Smooth muscle cell of the brain vasculature (primary cell): ENCODE data around the gene PLCH1.
A peak's percentile ranks its signal among the peaks of the same experiment; 100 is the strongest.

ENCODE experiments used
- DNase-seq: peaks from one replicate; pipeline ENCODE4 v3.0.0-alpha.2; 2012; ENCODE audit warnings: low read depth, low spot score

The PLCH1 gene

DNA sequence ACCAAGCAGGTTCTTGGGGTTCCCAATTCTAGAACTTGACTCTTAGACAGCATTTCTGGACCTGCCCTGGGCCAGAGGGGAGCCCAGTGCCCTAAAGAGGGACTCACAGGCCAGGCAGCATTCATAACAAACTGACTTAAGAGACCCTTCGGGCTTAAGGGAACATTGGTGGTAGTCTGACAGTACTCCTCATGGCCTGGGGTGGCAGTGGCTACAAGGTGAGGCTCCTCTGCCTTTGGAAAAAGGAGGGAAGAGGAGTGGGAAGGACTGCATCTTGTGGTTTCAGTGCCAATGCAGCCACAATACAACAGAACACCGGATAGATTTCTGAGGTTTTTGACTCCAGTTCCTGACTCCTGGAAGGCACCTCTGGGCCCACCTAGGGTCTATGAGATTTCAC, 279.2 kb downstream of the PLCH1 start:
- no peak for DNase-seq

DNA sequence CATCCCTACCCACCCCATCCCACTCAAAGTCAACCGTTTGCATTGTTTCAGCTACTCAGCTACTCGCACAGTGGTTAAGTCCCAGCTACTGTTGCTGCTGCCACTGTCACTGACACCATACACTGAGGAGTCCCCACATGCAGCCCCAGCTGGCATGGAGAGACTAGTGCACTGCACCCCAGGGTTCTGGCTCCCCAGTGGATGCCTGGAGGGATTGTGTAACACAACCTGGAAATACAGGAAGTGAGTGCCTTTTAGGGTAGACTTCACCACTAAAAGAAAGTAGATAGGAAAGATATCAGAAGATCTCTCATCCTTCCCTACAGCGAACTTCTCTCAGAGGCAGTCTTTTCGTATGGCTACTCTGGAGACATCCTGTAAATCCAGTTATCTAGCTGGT, 282.2 kb downstream of the PLCH1 start:
- DNase-seq, result no peak

DNA sequence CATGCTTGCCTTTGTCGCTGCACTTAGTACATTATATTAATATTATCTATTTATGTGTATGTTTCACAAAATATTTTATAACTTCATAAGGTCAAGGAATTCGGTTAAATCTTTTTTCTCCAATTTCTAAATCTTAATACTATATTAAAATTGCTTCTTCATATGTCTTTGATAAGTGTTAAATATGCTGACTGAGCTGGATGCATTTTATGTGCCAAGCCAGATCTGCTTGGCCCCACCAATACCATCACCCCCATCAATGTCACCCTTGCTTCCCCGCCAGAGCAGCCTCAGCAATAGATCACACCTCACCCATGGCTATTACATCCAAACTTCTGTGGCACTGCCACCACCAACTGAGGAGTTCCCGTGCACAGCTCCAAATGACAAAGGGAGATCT, 287.3 kb downstream of the PLCH1 start:
- no peak for DNase-seq

DNA sequence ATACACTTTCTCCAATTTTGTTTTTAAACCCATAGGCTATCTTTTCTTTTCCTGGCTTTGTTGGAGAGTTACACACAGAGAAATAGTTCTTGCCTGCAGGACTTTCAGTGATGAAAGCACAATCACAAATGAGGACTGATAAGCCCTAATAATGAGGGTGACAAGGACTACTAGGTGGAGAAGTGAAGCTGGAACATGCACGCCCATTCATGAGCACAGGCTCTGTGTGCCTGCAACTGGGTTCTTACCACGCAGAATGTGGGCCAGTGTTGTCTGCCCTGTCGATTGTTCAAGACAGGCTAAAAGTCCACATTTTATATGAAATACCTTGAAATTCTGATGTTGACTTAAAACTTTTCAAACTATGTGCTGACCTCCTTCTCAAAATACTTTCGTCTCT, 289.1 kb downstream of the PLCH1 start:
- no peak for DNase-seq

DNA sequence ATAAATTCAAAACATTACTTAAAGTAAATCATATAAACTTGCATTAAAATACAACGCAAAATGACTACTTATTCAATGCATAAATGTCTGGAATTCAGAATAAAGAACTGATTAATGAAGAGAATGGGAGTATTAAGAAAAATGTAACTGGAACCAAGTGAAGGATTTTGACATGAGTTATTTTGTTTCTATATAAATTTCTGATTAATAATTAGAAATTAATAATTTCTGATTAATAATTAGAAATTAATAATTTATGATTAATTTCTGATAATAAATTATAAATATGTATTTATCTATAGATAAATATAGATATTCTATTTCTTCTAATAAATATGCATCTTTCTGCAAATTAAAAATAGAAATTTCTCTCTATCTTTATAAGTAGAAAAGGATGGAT, 291.4 kb downstream of the PLCH1 start:
- DNase-seq, result no peak

DNA sequence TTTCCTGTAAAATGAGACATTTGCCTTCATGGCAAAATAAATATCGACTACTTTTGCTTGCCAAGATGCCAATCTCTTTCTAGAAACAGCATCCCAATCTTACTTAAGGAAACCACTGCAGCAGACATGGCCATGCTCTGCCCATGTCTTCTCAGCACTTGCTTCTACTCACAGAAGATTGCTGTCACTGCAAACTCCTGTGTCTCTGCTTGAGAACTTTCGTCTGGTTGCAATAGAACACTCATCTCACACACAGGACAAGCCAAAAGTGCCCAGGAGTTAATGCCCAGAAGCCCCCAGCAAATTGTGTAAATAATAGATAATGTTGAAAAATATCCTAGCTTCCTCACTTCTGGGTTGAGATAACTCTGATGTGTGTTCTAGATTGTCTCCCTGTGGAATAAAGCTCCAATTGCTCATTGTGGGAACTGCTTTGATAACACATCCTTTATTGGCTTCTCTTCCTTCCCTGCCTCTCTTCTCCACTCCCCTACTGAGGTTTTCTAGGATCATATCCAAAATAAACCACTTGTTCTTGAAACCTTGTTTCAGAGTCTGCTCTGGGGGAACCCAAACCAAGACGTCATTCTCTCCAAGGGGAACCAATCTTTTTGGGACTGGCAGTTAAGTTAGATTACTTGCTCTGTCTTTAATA, 295.1 kb downstream of the PLCH1 start:
- peak; percentile 23 for DNase-seq

DNA sequence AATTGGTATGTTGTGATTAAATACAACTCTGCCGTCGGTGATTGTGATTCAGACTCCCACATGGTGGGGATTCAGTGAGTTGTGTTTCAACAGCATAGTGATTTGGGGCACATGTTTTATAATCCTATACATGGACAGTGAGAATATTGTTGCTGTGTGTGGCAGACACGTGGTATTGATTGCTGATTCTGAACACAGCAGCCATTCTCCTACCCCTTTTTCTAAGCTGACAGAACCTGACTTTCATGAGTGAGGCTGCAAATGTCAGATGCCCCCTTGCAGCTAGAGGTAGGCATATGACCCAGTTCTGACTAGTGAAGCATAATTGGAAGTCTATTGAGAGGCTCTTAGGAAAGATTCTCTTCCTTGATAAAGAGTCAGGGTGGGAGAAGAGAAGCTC, 296.3 kb downstream of the PLCH1 start:
- no peak for DNase-seq

DNA sequence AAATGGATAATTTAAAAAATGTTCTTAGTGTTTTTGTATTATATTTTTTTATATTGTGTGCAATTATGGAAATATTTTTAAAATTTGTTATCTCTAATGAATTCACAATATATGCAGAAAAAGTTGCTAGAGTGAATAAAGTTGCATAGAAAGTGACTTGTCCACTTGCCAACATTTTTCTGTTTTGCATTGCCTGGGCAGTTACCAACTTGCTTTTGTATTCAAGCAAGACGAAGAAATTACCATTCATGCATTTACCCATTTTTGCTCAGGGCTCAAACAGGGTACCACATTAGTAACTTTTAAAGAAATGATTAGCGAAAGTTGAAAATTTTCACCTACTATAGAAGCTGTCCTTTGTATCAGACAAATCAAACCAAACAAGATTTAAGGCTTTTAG, 298.5 kb downstream of the PLCH1 start:
- no peak for DNase-seq

DNA sequence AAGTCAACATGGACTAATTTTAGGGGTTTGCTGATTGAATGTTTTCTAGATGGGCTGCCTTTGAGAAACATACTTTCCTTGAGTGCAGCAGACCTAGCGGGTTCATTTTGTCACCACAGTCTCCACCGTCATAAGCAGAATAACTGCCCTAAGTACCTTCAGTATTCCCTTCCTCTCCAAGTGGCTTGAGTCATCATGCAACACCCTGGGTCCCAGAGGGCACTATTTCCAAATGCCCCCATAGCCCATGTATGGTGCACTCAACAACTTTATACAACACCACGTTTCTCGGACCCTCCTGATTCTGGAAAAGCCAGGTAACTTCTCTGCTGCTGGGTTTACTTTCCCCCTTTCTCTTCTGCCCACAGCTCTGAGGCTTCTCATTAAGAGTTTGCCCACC, 300.1 kb downstream of the PLCH1 start:
- DNase-seq, result no peak

DNA sequence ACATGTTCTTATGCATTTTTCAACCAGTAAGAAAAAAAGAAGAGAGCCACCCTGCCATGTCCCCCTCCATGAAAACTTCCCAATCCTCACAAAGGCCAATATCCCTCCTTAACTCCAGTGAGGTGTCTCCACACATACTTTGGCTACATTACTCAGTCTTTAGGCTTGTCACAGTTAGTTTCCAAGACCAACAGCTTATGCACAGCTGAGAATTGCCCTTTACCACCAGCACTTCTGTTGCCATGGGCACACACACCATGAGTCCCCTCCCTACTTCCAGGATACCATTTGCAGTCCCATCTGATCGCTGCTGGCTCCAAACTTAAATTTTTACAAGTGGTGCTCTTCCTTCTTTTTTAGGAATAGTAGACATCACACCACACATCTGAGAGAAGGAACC, 301.1 kb downstream of the PLCH1 start:
- no peak for DNase-seq

DNA sequence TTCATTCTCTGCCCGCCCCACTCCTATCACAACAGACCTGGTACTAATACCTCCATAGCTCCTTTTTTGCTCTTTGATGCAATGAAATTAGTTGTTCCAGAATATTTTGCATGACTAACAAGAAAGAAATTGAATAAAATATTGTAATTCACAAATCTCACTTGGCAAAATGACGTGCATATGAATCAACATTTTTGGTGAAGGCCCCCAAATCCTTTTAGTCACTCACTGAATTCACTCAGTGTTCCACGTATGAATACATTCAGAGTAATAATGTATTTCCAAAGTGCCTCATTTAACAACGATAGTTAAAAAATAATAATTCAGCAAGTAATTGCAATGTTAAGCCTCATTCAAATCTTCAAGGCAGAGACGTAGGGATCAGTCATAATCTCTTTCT, 302.8 kb downstream of the PLCH1 start:
- no peak for DNase-seq

DNA sequence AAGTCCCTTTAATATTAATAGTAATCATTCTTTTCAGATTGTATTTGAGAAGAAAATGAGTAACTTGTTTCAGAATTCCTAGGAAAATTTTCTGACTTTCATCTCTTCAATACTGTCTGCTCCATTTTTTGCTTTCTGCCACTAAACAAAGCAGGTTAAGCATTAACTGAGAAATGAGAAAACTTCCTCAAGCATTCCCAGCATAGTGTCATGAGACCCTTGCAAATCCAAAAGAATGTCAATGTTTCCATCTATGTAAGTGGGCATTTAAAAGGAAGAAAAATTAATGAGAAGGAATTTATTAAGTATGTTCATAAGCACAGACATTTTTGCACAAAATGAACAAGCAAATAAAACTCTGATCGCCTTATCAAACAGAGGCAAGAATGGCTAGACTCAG, 303.4 kb downstream of the PLCH1 start:
- DNase-seq, result no peak

DNA sequence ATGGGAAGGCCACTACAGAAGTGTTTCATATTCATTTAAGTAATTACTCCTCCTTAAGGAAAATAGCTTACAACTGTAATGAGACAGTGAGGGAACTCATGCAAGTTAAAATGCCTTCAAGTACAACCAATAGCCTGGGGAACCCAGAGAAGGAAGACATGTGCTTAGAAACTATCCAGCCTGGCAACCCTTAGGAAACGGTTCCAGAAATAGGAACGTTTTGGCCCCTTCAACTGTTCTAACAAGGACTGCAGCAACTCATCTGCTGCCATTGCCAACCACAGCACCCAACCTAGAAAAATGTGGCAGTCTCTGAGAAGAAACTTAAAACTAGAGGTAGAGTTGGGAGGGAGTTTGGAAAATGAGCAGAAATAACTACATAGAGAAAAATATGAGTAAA, 303.8 kb downstream of the PLCH1 start:
- no peak for DNase-seq

DNA sequence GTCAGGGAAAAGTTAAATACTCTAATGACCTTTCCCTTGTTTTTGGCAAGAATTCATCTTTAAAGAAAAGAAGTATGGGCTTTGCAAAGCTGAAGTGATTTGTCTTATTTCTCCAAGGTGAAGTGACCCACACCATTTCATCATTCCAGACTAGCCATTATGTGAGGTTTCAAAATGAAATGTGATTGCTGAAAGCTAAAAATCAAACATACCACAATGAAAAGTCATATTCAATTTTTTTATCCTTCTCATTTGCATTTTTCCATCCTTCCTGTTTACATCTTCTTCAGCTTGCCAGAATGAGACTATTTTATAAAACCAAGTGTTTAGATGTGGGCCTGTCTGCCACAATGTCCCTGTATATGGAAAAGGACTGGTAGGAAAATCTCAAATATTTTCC, 309.1 kb downstream of the PLCH1 start:
- DNase-seq, result no peak

DNA sequence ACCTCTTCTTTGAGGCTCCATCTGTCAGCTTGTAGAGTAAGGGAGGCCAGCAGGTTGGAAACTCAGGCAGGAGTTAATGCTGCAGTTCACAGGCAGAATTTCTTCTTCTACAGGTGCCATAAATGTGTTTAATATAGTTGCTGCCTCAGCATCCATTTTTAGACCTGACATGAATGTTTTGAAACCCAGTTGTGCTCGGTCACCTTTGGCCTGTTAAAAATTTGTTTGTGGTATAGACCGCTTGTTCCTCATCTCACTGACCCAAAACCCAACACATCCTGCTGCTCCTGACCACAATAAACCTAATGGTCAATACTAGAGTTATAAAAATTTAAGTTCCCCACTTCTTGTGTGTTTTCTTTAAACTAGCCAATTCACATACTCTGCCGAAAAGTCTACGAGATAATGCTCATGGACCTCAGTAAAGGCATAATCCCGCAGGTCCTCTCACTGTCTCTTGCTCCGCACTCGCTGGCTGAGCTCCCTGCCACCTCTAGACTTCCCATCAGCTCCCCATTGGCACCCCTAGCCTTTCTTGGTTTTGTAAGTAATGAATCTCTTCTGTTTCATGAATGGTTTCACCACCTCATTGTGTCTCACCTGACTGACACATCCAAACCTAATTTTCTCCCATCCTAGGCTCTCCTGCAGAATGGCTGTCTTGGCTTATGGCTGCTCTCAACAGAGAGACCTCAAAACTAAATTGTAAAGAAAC, 312.9 kb downstream of the PLCH1 start:
- DNase-seq, result no peak

DNA sequence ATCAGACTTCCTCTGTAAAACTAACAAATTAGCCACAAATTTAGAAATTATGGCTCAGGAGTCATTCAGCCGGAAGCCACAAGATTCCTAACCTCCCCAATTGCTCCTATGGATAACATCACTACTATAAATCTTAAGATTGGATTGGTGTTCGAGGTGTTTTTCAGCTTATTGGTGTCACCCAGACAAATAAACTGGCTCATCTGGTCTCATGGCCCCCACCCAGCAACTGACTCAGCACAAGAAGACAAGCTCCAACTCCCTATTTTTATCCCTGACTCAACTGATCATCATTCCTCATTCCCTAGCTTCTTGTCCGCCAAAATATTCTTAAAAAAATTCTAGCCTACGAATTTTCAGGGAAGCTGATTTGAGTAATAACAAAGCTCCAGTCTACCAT, 316.3 kb downstream of the PLCH1 start:
- DNase-seq, result no peak

DNA sequence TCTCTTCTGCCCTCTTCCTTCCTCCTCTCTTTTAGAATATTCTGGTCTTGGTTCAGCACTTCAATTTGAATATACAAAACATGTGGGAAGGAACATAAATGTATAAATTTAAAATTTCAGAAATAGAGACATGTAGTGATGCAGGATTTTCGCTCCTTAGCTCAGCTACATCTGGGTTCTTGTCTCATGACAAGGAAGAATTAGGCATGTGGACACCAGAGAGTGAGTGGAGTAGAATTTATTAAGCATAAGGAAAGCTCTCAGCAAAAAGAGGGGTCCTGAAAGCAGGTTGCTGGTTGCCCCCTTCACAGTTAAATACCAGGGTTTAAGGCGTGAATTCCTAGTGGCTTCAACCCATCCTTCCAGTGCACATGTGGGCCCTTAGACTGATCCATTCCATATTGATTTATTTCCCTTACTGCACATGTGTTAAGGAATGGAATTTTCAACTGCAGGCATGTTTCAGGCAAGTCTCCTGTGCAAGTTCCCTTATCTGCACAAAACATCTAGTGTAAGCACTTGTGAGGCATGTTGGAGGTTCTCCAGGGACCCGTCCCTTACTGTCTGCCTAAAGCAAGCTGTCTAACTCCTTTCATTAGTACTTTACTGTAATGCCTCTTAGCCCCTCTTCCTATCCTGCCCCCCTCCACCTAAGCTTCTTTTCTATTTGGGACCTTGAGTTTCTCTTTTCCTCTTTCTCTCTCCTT, 318.2 kb downstream of the PLCH1 start:
- DNase-seq, result no peak

DNA sequence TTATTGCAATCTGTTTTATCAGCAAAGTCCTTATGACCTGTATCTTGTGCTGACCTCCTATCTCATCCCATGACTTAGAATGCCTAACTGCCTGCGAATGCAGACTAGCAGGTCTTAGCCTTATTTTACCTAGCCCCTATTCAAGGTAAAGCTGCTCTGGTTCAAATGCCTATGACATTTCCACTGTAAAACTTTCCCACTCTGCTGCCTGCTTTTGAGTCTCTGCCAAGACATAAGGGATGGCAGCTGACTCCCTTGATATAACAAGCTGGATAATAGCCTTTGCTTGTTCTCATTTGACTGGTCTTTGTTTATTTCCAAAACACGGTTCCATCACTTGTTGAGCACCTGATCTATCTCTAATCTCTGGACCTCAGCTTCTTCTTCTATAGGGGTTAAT, 319.5 kb downstream of the PLCH1 start:
- no peak for DNase-seq

DNA sequence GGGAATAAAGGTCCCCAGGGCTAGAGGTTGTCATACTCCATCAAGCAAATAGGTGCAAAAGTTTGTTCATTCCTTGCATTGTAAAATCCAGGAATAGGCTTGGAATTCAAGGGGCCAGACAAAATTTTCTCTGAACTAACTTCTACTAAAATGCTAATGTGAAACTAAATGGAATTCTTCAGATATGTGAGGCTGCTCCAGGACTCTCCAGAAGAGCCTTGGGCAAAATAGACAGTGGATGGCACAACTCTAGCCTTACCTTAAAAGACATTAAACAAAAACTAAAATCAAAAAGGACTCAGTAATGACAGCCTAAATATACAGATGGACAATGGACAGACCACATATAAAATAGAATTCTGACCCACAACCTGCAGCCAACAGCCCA, 320.6 kb downstream of the PLCH1 start:
- no peak for DNase-seq

DNA sequence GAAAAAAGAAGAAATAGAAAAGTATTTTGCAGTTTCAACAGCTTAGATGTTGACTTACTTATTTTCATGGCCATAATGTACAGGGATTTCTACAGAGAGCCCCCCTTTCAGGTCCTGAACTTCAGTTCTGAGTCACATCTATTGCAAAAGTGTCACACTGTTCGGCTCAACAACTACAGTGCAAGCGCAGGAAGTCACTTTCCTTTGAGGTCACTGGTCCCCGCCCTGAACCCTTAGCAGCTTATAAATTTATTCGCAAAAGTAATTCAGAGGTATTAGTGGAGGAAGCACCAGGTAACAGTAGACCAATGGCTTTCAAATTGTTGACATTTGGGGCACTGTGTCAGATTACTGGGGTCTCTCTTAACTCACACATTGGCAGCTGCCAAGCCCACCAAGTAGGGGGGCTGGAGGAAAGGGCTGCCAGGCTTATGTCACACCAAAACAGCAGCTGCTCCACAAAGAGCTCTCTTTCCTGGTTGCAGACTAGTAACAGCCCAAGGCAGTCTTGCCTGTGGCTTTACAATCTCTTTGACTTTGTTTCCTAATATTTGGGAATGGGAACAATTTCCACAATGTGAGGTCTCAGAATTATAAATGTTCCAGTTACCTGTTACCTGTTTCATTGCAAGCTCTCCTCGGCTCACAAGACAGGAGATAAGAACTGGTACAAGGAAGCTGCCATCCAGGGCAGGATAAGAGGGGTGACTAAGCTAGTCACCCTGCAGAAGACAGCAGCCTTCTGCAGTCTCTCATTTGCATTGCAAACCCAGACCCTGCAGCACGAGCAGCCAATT, 321.1 kb downstream of the PLCH1 start:
- DNase-seq, result no peak

DNA sequence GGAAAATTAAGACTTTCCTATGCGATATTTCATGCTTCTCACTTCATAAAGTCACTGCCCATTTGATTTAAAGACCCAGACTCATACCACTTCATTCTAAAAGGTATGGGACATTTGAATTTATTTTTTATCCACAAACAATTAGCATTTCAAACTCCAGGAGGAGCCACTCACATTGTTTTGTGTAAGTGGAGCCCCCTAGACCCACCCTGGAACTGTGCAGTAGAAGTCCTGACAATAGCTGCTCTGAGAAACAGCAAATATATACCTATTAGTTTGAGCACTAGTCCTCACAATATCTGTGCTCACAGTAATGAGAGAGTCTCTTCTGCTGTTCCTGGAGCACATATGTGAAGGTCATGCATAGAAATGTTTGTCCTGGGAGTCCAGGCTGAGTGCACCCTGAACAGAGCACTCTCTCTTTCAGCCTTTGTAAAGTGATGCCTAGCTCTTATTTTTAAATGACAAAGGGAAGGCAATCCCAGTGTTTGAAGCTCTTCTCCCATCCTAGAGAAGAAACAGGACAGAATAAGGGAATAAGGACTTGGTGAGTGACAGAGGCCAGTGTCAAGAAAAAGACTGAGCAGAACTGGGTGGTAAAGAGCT, 323.9 kb downstream of the PLCH1 start:
- DNase-seq, result no peak

DNA sequence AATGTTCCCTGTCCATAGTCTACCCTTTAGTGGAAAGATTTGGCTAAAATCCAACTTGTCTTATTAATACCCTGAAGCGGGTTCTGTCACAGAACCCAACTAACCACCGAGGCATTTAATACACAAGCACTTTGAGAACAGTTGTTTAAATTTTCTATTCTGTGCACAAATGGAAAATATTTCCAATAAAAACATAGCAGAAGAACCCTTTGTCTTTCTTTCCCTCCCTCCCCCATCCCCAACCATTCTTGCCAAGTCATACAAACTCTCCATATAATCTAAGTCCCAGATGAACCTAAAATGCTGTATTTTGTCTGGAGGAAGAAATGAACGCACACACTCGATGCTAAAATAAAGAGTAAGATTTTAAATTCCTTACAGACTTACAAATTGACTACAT, 324.5 kb downstream of the PLCH1 start:
- no peak for DNase-seq
